Astrocyte of the cerebellum (primary cell): ENCODE data around the gene FAM89B.

Experiments
- DNase-seq: peaks from one replicate; pipeline ENCODE4 v3.0.0-alpha.2; 2011; ENCODE audit warnings: low read depth
- H3K4me3 ChIP-seq: 2 replicates; pipeline ENCODE4 v1.5.1; 2011; ENCODE audit warnings: mild to moderate bottlenecking, low read depth, low read length, moderate library complexity
- CTCF ChIP-seq: IDR thresholded peaks from 2 replicates; pipeline ENCODE4 v1.5.1; 2012; ENCODE audit warnings: low read length, low read depth, moderate library complexity, mild to moderate bottlenecking; ENCODE audit errors: missing control alignments
- in situ Hi-C: cut with HindIII; loops from 2 replicates; pipeline ENCODE4 v1.10.0; 2017; ENCODE audit warnings: low sequenced_read_pairs

Gene FAM89B

GRCh38 chr11:65576232-65576866, 4.0 kb downstream of the FAM89B start:
- no peak for DNase-seq
- in situ Hi-C loops, result no loop called here
- TF ChIP-seq CTCF, result no peak
- H3K4me3 ChIP-seq, result peak overlapping the region; percentile 48

- DNase-seq, result no peak
- TF ChIP-seq CTCF, result no peak
- in situ Hi-C loops, result no loop called here
Measured at GRCh38 chr11:65576867-65577755, 4.8 kb downstream of the FAM89B start.

GRCh38 chr11:65577756-65578109, 5.4 kb downstream of the FAM89B start:
- in situ Hi-C loops, result no loop called here
- peak overlapping the region; percentile 48 for H3K4me3 ChIP-seq
- TF ChIP-seq CTCF, result no peak
- no peak for DNase-seq

More at GRCh38 chr11:65576867-65577755, 4.8 kb downstream of the FAM89B start:
- peak overlapping the region; percentile 48 for H3K4me3 ChIP-seq

- in situ Hi-C loops, result no loop called here
- TF ChIP-seq CTCF, result no peak
- no peak overlapping the region for H3K4me3 ChIP-seq
- DNase-seq, result no peak
Measured at GRCh38 chr11:65578134-65578533, 5.8 kb downstream of the FAM89B start.

- DNase-seq, result no peak
- TF ChIP-seq CTCF, result no peak
- no peak overlapping the region for H3K4me3 ChIP-seq
- in situ Hi-C loops, result no loop called here
Measured at GRCh38 chr11:65578667-65579066, 6.3 kb downstream of the FAM89B start.

GRCh38 chr11:65579291-65579690, 7.0 kb downstream of the FAM89B start:
- no peak for DNase-seq
- no peak for TF ChIP-seq CTCF
- no peak overlapping the region for H3K4me3 ChIP-seq
- in situ Hi-C loops, result no loop called here
